Thoracic aorta (tissue), 2 donors: ENCODE data around the gene TCP11L2. TPM values are rescaled to one million over a fixed set of nuclear protein-coding genes. Genes with fewer than 3 reads are reported as not detected.

Source experiments
- ATAC-seq: fragments of 150-250 bp; one replicate; pipeline ENCODE4 v1.8.0; 2017; ENCODE audit warnings: low read depth; ENCODE audit not compliant: insufficient number of reproducible peaks, low FRiP score
- DNase-seq: peaks from one replicate; pipeline ENCODE4 v3.0.0-alpha.2; 2020; ENCODE audit warnings: low spot score
- H3K27ac ChIP-seq, 2 donors: fragments of 200-600 bp; sonication (generic); 1 replicate in 1 of 2; 2 replicates in 1 of 2; pipeline ENCODE4 v1.5.1; 2016; ENCODE audit warnings: mild to moderate bottlenecking in 2 of 2, moderate library complexity in 2 of 2
- H3K27me3 ChIP-seq: fragments of 200-600 bp; sonication (generic); replicated peaks from 2 replicates; pipeline ENCODE4 v1.6.0; 2016; ENCODE audit warnings: mild to moderate bottlenecking; ENCODE audit not compliant: insufficient read depth
- H3K36me3 ChIP-seq: fragments of 200-600 bp; sonication (generic); one replicate; pipeline ENCODE4 v1.5.1; 2016
- H3K4me1 ChIP-seq, 2 donors: fragments of 200-600 bp; sonication (generic); 1 replicate in 1 of 2; 2 replicates in 1 of 2; pipeline versions ENCODE4 v1.5.1 to v1.6.0; 2016; ENCODE audit warnings: low read depth in 2 of 2, mild to moderate bottlenecking in 1 of 2; ENCODE audit not compliant: control insufficient read depth in 1 of 2
- H3K4me3 ChIP-seq: fragments of 200-600 bp; sonication (generic); 2 replicates; pipeline ENCODE4 v1.5.1; 2016; ENCODE audit warnings: mild to moderate bottlenecking
- H3K9me3 ChIP-seq: fragments of 200-600 bp; sonication (generic); 2 replicates; pipeline ENCODE4 v1.5.1; 2016
- total RNA-seq, 2 donors: library from RNA; depleted of rRNA; stranded (reverse); fragments of >200 nt; gene quantifications; one replicate each; pipeline versions ENCODE4 v1.1.0 to v1.2.3, GENCODE V29; 2016
- TF ChIP-seq, protein P1 (sequence below): fragments of 200-600 bp; sonication (generic); IDR thresholded peaks from one replicate; pipeline ENCODE4 v1.5.1; 2019; ENCODE audit warnings: antibody characterized with exemption

TCP11L2 gene
- total RNA-seq, 2 donors from 2014 or later = 23.1 to 23.2 TPM

DNA sequence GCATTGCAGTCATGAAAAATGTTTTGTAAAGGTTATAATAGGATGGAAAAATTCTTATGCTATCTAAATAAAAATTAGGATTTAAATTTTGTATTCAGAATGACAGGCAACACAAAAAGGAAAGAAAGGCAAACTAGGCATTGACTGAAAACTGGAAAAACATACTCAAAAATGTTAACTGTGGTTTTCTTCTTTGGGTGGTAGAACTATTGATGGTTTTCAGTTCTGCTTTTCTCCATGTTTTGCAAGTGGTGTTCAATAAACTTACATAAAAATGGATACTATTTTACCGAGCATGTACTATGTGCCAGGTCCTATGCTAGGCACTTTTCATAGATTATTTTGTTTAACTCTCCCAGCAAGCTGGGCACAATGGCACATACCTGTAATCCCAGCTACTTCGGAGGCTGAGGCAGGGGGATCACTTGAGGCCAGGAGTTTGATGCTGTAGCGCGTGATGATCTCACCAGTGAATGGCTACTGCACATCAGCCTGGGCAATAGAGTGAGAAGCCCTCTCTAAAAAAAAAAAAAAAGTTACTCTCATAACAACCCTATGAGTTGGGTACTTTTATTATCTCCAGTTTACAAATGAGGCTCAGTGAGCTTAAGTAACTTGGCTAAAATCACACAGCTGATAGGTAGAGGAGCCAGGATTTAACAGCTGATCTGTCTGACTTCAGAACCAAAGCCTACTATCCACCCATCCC, 26.3 kb upstream of the TCP11L2 start:
- ATAC-seq (no peak), DNase-seq (no peak)
- no peak overlapping the region for H3K27ac ChIP-seq

GRCh38 chr12:106280106-106280505, 22.4 kb upstream of the TCP11L2 start:
- no peak for ATAC-seq
- no peaks in the 10 kb centered on the region for H3K4me1 ChIP-seq
- H3K27ac ChIP-seq = no peak overlapping the region
- TF ChIP-seq, protein P1, sequence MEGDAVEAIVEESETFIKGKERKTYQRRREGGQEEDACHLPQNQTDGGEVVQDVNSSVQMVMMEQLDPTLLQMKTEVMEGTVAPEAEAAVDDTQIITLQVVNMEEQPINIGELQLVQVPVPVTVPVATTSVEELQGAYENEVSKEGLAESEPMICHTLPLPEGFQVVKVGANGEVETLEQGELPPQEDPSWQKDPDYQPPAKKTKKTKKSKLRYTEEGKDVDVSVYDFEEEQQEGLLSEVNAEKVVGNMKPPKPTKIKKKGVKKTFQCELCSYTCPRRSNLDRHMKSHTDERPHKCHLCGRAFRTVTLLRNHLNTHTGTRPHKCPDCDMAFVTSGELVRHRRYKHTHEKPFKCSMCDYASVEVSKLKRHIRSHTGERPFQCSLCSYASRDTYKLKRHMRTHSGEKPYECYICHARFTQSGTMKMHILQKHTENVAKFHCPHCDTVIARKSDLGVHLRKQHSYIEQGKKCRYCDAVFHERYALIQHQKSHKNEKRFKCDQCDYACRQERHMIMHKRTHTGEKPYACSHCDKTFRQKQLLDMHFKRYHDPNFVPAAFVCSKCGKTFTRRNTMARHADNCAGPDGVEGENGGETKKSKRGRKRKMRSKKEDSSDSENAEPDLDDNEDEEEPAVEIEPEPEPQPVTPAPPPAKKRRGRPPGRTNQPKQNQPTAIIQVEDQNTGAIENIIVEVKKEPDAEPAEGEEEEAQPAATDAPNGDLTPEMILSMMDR = no peak
- DNase-seq = no peak
- no peaks in the 10 kb centered on the region for H3K36me3 ChIP-seq
- H3K9me3 ChIP-seq = no peaks in the 10 kb centered on the region
- no peaks in the 10 kb centered on the region for H3K27me3 ChIP-seq
- no peak overlapping the region for H3K4me3 ChIP-seq

More for the DNA sequence above, 26.3 kb upstream of the TCP11L2 start:
- Histone ChIP-seq H3K27me3 (no peaks in the 10 kb centered on the region), H3K4me3 (no peak overlapping the region), H3K9me3 (no peaks in the 10 kb centered on the region), H3K4me1 (no peaks in the 10 kb centered on the region), H3K36me3 (no peaks in the 10 kb centered on the region)
- TF ChIP-seq, protein P1 = no peak

DNA sequence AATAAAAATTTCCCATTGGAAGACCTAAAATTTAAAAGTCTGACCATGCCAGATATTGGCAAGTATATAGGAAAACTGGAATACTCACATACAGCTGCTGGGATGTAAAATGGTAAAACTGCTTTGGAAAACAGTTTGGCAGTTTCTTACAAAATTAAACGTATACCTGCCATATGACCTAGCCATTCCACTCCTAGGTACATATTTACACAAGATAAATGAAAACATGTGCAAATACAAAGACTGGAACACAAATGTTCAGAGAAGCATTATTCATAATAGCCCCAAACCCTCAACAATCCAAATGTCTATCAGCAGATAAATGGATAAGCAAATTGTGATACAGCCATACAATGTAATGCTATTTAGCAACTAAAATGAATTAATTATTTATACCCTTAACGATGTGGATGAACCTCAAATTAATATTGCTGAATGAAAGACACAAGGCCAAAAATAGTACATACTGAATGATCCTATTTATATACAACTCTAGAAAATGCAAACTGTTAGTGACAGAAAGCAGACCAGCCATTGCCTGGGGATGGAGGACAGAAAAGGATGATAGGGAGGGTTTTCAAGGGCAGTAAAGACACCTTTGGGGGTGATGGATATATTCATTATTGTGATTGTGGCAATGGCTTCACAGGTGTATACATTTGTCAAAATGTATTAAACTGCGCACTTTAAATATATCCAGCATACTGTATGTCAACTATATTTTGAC, 21.3 kb upstream of the TCP11L2 start:
- Histone ChIP-seq H3K27ac (no peak overlapping the region), H3K4me3 (no peak overlapping the region), H3K27me3 (no peaks in the 10 kb centered on the region), H3K4me1 (no peaks in the 10 kb centered on the region), H3K9me3 (no peaks in the 10 kb centered on the region), H3K36me3 (no peaks in the 10 kb centered on the region)
- no peak for ATAC-seq
- TF ChIP-seq, protein P1 = no peak
- DNase-seq = no peak

- H3K4me3 ChIP-seq = no peak overlapping the region
- TF ChIP-seq, protein P1 = no peak
- ATAC-seq = no peak
- no peak overlapping the region for H3K27ac ChIP-seq
- no peaks in the 10 kb centered on the region for H3K36me3 ChIP-seq
- no peaks in the 10 kb centered on the region for H3K4me1 ChIP-seq
- no peak for DNase-seq
- no peaks in the 10 kb centered on the region for H3K9me3 ChIP-seq
- H3K27me3 ChIP-seq = no peaks in the 10 kb centered on the region
These were observed 20.7 kb upstream of the TCP11L2 start for GRCh38 chr12:106281804-106282203.

- no peak for DNase-seq
- ATAC-seq = no peak
- H3K27me3 ChIP-seq = no peaks in the 10 kb centered on the region
- TF ChIP-seq, protein P1 = peak; percentile 65
- H3K9me3 ChIP-seq = no peaks in the 10 kb centered on the region
- H3K4me3 ChIP-seq = no peak overlapping the region
- H3K4me1 ChIP-seq = no peaks in the 10 kb centered on the region
- H3K36me3 ChIP-seq = no peaks in the 10 kb centered on the region
- H3K27ac ChIP-seq = no peak overlapping the region
These were observed 20.0 kb upstream of the TCP11L2 start for GRCh38 chr12:106282457-106283097.
